Heart right ventricle (tissue), 16 donors: ENCODE results near the gene HNRNPA3. TPM values are rescaled to one million over a fixed set of nuclear protein-coding genes. Genes with fewer than 3 reads are reported as not detected.

Experiments
- ATAC-seq, 8 donors: fragments of 200-7000 bp; cut with Tn5 transposase; one replicate each; pipeline ENCODE4 v1.9.1; 2020; ENCODE audit warnings: mild to moderate bottlenecking in 8 of 8, moderate library complexity in 8 of 8, moderate number of reproducible peaks in 1 of 8
- DNase-seq, 2 donors: peaks; one replicate each; pipeline ENCODE4 v3.0.0-alpha.2; 2020
- H3K27ac ChIP-seq, 10 donors: fragments of 200-600 bp; sonication (generic) in 2 of 10; one replicate each; pipeline versions ENCODE4 v1.5.0 to v1.8.0; 2020 to 2022; ENCODE audit warnings: mild to moderate bottlenecking in 3 of 10
- H3K27me3 ChIP-seq, 7 donors: fragments of 200-600 bp; one replicate each; pipeline ENCODE4 v1.8.0; 2021 to 2022; ENCODE audit warnings: mild to moderate bottlenecking in 2 of 7
- H3K36me3 ChIP-seq, 9 donors: fragments of 200-600 bp; sonication (generic) in 1 of 9; one replicate each; pipeline versions ENCODE4 v1.5.0 to v1.8.0; 2020 to 2022; ENCODE audit warnings: mild to moderate bottlenecking in 2 of 9
- H3K4me1 ChIP-seq, 9 donors: fragments of 200-600 bp; sonication (generic) in 1 of 9; one replicate each; pipeline versions ENCODE4 v1.5.0 to v1.8.0; 2020 to 2022; ENCODE audit warnings: mild to moderate bottlenecking in 4 of 9
- H3K4me3 ChIP-seq, 10 donors: fragments of 200-600 bp; sonication (generic) in 2 of 10; one replicate each; pipeline versions ENCODE4 v1.5.0 to v1.8.0; 2020 to 2022; ENCODE audit warnings: mild to moderate bottlenecking in 7 of 10, moderate library complexity in 2 of 10
- H3K9me3 ChIP-seq, 11 donors: fragments of 200-600 bp in 10 of 11; sonication (generic) in 2 of 11; one replicate each; pipeline versions ENCODE4 v1.5.0 to v1.8.0; 2013 to 2022; ENCODE audit warnings: mild to moderate bottlenecking in 2 of 11, control low read depth in 1 of 11, moderate library complexity in 1 of 11
- WGBS, 2 donors: extraction: QIAGEN DNeasy Blood & Tissue Kit; methylation state at CpG; one replicate each; pipeline ENCODE4 v1.1.7; 2013; ENCODE audit warnings: inconsistent platforms in 1 of 2; 5-methylcytosine and 5-hydroxymethylcytosine counted together
- intact Hi-C, 10 donors: fragments of 100-400 bp; cut with DNase I; formaldehyde crosslinking; loops; one replicate each; pipeline versions ENCODE4 v1.11.1 to v1.14.2; 2022
- polyA plus RNA-seq, 2 donors: library from polyadenylated mRNA; stranded (reverse); fragments of 200-250 nt; gene quantifications; one replicate each; pipeline ENCODE4 v1.2.3, GENCODE V29; 2013
- total RNA-seq, 10 donors: library from RNA; stranded (reverse); fragmentation: NEBNext Ultra II Directional in 3 of 10; extraction: Animal tissue kit (Norgen Biotek cat#: 25700) in 3 of 10; gene quantifications; one replicate each; pipeline versions ENCODE4 v1.2.1 to v1.2.4, GENCODE V29; 2021 to 2023
- TF ChIP-seq, protein P1 (sequence below), 9 donors: fragments of 200-600 bp; sonication (generic) in 2 of 9; IDR thresholded peaks; one replicate each; pipeline versions ENCODE4 v1.5.0 to v1.8.0; 2021 to 2022; ENCODE audit warnings: antibody characterized with exemption in 9 of 9, mild to moderate bottlenecking in 5 of 9, moderate library complexity in 1 of 9
- donor health status: Arrhythmogenic right ventricular cardiomyopathy.
- donor health status: ischemic (EF 13 %, LVEDD 7.1; RV severe dilation, severe dysfunction).
- donor health status: healthy with polysubstance abuse.
- donor health status: DM: no; HTN: yes; CAD: no.
- donor health status: DM: no; HTN: no; CAD: no.
- donor health status: ischemic (EF 25% LVEDD 6.9; RV normal size, moderate dysfunction).
- donor health status: ischemic (EF 25% LVEDD 5.7; RV mildly dilated, moderate dysfunction).
- donor health status: healthy.
- donor health status: DM: yes; HTN: yes; CAD: no.
- donor health status: Ischemic cardiomyopathy.
- donor health status: ischemic (EF 35%, LVEDD 5.7; RV mildly dilated, moderate dysfunction).
- donor health status: nonischemic (EF 11% LVEDD 7.7; RV severe dilation, severe dysfunction).
- donor health status: DM: yes; HTN: yes; CAD: no.
- donor health status: PGD.
- donor health status: ischemic (EF 29% LVEDD 5.4; RV normal size, mild dysfunction).
- donor health status: nonischemic (EF 23%, LVEDD 6.1; RV moderate dilation, normal function).

Gene HNRNPA3
- total and polyA plus RNA-seq, 12 donors: 63.7 to 93.8 (median 80.1) TPM

DNA sequence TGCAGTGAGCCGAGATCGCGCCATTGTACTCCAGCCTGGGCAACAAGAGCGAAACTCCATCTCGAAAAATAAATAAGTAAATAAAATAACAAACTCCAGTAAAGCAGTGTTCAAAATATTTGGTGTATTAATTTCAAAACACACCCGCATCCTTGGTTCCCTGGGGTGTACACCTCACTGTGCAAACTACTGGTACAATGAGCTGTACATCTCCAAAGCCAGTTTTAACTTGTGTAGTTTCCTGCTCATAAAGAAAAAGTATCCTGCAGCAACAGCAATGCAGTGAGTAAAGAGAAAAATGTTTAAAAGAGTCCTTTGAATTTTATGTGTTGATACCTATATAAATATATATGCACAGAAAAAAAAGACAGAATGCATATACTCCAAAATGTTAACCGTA, 56.3 kb downstream of the HNRNPA3 start:
- 97% methylated on average over 7 of the region's 7 CpGs for WGBS, 2 donors
- TF ChIP-seq, protein P1, sequence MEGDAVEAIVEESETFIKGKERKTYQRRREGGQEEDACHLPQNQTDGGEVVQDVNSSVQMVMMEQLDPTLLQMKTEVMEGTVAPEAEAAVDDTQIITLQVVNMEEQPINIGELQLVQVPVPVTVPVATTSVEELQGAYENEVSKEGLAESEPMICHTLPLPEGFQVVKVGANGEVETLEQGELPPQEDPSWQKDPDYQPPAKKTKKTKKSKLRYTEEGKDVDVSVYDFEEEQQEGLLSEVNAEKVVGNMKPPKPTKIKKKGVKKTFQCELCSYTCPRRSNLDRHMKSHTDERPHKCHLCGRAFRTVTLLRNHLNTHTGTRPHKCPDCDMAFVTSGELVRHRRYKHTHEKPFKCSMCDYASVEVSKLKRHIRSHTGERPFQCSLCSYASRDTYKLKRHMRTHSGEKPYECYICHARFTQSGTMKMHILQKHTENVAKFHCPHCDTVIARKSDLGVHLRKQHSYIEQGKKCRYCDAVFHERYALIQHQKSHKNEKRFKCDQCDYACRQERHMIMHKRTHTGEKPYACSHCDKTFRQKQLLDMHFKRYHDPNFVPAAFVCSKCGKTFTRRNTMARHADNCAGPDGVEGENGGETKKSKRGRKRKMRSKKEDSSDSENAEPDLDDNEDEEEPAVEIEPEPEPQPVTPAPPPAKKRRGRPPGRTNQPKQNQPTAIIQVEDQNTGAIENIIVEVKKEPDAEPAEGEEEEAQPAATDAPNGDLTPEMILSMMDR (IDR thresholded peaks at IDR 0.05): no peak
- H3K4me3 ChIP-seq: no peak overlapping the region

DNA sequence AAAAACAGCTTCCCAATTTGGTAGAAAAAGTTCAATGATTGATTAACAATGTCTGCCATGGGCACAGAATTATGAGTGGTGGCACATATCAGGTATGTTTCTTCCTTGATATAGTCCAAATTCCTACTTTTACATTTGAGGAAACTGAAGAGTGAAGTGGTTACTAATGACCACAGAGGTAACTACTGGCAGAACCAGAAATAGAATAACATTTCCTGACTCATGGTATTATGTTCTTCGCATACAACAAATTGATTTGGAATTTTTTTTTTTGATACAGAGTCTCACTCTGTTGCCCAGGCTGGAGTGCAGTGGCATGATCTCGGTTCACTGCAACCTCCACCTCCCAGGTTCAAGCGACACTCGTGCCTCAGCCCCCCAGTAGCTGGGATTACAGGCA, 57.9 kb downstream of the HNRNPA3 start:
- Histone ChIP-seq H3K4me1 (peaks cover 3 to 28% (median 17%) of the 10 kb centered on the region in 9 donors), H3K4me3 (no peak overlapping the region), H3K27me3 (no peaks in the 10 kb centered on the region), H3K9me3 (no peaks in the 10 kb centered on the region), H3K27ac (no peak overlapping the region), H3K36me3 (no peaks in the 10 kb centered on the region)
- ATAC-seq (no peak), DNase-seq (no peak)
- 88 to 91% methylated on average over 4 of the region's 4 CpGs for WGBS, 2 donors
- intact Hi-C loops: no loop called here
- TF ChIP-seq, protein P1 (IDR thresholded peaks at IDR 0.05): no peak

More for the DNA sequence above, 56.3 kb downstream of the HNRNPA3 start:
- no peaks in the 10 kb centered on the region for H3K27me3 ChIP-seq
- ATAC-seq (no peak), DNase-seq (no peak)
- intact Hi-C loops: loop anchor here in 5 of 10 donors (5.0 to 10.0 kb wide), 5 partner anchors 58 to 126 kb away; partner anchors contain the start of gene AGPS (in 1 of the 5)
- H3K36me3 ChIP-seq: no peaks in the 10 kb centered on the region
- no peak overlapping the region for H3K27ac ChIP-seq
- peaks cover 3 to 31% (median 15%) of the 10 kb centered on the region in 9 donors for H3K4me1 ChIP-seq
- no peaks in the 10 kb centered on the region for H3K9me3 ChIP-seq

DNA sequence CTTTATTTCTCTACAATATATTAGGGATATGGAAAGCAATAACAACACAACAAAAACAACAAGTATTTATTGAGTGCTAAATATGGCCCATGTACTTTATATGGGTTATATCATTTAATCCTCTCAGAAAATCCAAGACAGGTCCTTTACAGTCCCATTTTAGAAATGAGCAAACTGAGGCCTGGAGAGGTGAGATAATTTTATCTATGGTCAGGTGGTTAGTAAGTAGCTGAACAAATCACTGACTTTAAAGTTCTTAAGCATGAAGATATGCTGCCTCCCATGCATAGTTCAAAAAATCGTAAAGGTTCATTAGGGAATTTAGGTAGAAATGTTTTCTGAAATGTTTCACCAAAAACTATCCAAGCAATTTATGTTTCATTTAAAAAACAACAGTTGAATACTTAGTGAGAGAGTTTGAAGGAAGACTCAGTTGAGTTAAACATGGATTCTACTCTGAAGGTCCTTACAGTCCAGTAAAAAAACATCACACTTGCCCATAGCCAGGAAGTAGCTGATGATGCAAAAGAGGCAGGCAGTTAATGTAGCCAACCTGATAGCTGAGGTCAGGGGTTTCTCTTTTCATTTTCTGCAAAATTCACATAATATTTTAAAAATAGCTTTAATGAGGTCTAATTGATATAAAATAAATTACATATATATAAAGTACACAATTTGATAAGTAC, 59.5 kb downstream of the HNRNPA3 start:
- ATAC-seq (no peak), DNase-seq (no peak)
- Histone ChIP-seq H3K4me1 (peaks cover 0 to 19% (median 4%) of the 10 kb centered on the region in 9 donors), H3K27ac (no peak overlapping the region), H3K36me3 (no peaks in the 10 kb centered on the region), H3K4me3 (no peak overlapping the region), H3K27me3 (no peaks in the 10 kb centered on the region), H3K9me3 (no peaks in the 10 kb centered on the region)
- TF ChIP-seq, protein P1 (IDR thresholded peaks at IDR 0.05): no peak
- intact Hi-C loops: no loop called here
- WGBS, 2 donors: 97 to 100% methylated on average over 1 of the region's 1 CpG

DNA sequence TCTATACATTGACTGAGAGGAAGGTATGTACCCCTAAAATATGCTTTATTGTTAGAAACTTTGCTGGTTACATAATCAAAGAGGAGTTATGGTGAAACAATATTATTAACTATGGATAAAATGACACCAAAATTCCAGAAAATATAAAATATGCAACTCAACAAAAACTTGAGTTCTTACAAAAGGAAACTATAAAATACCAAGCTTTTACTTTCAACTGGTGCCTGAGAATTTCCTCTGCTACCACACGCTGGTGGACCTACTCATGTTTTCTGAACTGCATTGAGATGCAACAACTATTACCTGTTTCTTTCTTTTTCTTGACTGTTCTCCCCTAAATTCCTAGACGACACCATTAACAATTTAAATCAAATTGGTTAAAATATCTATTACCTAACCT, 60.2 kb downstream of the HNRNPA3 start:
- intact Hi-C loops: no loop called here
- H3K4me1 ChIP-seq: peaks cover 0 to 19% (median 4%) of the 10 kb centered on the region in 9 donors
- no peaks in the 10 kb centered on the region for H3K9me3 ChIP-seq
- TF ChIP-seq, protein P1 (IDR thresholded peaks at IDR 0.05): no peak
- H3K27ac ChIP-seq: peak overlapping the region in 1 of 10 donors; percentile 0
- no peak overlapping the region for H3K4me3 ChIP-seq
- DNase-seq (no peak), ATAC-seq (no peak)
- H3K36me3 ChIP-seq: no peaks in the 10 kb centered on the region
- WGBS, 2 donors: 93 to 95% methylated on average over 2 of the region's 2 CpGs
- H3K27me3 ChIP-seq: no peaks in the 10 kb centered on the region
